Keratinocyte (primary cell): ENCODE data around the gene GABRR2.

Experiments
- CTCF ChIP-seq, 3 experiments: IDR thresholded peaks in 1 of 3; conservative IDR thresholded peaks in 1 of 3; optimal IDR thresholded peaks in 1 of 3; 2 replicates in 2 of 3; 3 replicates in 1 of 3; pipeline versions ENCODE3 to v1.5.1; 2011; ENCODE audit warnings: low read length in 3 of 3, mild to moderate bottlenecking in 3 of 3, moderate library complexity in 2 of 3, control low read depth in 1 of 3, inconsistent platforms in 1 of 3; ENCODE audit not compliant: insufficient read depth in 2 of 3; ENCODE audit errors: extremely low read depth in 1 of 3
- EZH2 ChIP-seq: IDR thresholded peaks from one replicate; pipeline ENCODE4 v1.6.1; 2012; ENCODE audit warnings: inconsistent platforms, mild to moderate bottlenecking, low read length, moderate library complexity

GRCh38 chr6:89273816-89274215 is 41.3 kb downstream of the GABRR2 start:
- TF ChIP-seq CTCF (optimal IDR thresholded peaks at IDR 0.05 in 1 of 3, IDR thresholded peaks at IDR 0.05 in 1 of 3, conservative IDR thresholded peaks at IDR 0.05 in 1 of 3; ENCODE audit: extremely low read depth in 1 of 3, insufficient read depth in 2 of 3, low read length in 3 of 3) (no peak), EZH2 (no peak)
